GM19023 (cell line): Measurements from ENCODE around the gene NTN5.

Experiments
- ATAC-seq: cut with Tn5 transposase; IDR thresholded peaks from one replicate; pipeline ENCODE4 v1.9.1; 2021; ENCODE audit warnings: mild to moderate bottlenecking, moderate library complexity; ENCODE audit not compliant: unreplicated experiment

Gene NTN5

DNA sequence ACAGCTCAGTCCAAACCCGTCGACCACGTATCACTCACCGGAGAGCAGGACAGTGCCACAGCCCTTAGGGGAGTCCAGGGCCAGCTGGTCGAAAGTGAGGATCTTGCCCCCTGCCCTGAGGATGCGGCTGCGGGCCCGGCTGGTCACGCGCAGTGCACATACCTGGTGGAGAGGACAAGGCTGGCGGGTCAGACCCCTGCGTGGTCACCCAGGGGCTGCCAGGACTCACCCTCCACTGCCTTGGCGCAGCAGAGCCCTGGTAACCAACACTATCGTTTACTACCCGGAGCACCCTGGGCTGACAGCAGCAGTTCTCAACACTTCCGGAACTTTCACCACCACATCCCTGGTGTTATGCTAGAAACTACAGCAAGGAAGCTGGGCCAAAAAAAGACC is 56.8 kb downstream of the NTN5 start:
- no peak for ATAC-seq

DNA sequence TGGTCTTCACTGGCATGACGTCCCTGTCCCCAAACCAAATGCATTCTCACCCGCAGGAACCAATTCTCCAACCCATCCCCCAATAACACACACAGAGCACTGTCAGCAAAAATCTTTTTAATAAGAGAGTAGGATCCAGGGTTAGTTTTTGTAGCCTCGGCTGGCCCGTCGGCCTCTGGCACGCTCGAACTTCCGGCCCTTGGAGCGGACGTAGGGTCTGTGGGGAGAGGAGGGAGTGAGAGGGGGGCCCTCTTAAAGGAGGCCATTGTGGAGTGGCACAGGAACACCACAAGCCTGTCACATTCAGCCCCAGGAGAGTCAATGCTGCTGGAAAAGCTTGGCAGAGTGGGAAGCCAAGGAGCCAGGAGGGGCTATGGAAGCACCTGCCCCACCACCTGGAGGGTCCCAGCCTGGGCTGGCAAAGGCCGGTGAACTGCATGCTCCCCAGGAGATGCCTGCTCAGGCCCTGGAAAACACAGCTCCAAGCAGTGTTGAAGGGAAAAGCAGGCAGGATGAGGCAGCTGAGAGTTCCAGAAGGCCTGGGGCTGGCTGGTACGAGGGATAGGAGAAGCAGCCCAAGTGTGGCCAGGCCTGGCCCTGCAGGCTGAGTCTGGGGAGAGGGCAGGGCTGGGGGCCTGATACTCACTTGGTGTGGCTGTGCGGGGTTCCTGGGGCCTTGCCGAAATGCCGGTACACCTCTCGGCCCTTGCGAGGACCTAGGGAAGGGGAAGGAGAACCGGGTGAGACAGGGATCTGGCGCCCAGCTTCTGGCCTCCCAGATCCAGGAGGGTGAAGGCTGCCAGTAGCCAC is 57.4 kb downstream of the NTN5 start:
- no peak for ATAC-seq

DNA sequence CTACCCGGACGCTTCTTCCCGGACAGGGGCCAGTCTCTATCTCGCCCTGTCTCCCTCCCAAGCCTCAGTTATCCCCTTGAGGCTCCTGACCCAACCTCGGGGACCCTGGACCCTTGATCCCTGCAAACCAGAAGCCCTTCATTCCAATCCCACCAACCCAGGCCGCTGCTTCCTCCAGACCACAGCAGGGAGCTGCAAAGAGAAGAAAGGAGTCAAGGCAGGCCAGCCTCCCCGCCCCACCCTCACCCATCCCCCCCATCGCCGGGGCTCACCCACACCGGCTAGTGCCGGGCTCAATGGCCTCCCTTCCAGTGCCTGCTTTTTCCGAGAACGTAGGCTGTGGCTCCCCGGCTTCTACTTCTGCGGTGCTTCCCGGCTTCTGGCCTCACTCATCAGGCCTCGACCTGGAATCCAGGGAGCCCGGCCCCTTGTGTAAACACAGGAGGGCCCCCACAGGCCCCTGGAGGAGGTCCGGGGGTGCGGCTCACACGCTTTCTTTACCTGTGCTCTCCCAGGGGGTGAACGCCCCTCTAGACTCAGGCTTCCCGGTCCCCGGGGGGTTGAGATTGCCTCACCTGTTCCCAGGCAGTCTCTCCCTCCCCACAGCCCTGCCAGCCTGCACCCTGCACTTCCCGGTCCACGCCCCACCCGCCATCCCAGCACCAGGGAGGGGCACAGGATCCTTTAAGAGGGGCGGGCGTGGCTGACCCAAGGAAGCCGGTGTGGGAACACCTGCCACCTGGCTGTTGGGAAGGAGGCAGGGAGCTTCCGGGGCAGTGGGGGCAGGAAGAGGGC is 58.2 kb downstream of the NTN5 start, which contains the start of gene FAM83E:
FAM83E (minus strand) TSS at position 641 of the 795 bp plus-strand sequence. CDS start 1,704 bp downstream, outside the sequence.
- no peak for ATAC-seq

DNA sequence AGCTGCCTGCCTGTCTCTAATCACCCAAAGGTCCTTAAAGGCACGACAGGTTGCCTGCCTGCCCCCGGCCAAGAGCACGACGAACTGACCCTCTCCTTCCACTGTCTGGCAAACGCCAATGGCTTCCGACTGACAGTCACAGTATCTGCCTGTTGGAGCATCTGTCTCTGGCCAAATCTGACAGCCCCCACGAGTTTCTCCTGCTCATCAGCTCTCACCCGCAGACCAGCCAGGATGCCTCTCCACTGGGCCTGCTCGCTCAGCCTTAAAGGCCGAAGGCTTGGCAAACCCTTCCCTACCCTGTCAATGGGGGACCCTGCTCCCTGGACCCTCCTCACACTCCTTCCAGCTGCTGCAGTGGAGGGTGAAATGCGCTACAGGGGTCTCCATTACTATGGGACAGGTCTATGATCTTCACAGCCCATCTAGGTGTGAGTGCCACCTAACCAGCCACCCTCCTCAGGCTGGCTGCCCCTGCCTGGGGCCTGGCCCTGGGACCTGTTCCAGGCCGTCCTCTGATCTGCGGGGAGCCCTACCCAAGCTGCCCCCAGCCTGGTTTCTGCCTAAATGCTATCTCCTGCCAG is 58.9 kb downstream of the NTN5 start:
- ATAC-seq = no peak

DNA sequence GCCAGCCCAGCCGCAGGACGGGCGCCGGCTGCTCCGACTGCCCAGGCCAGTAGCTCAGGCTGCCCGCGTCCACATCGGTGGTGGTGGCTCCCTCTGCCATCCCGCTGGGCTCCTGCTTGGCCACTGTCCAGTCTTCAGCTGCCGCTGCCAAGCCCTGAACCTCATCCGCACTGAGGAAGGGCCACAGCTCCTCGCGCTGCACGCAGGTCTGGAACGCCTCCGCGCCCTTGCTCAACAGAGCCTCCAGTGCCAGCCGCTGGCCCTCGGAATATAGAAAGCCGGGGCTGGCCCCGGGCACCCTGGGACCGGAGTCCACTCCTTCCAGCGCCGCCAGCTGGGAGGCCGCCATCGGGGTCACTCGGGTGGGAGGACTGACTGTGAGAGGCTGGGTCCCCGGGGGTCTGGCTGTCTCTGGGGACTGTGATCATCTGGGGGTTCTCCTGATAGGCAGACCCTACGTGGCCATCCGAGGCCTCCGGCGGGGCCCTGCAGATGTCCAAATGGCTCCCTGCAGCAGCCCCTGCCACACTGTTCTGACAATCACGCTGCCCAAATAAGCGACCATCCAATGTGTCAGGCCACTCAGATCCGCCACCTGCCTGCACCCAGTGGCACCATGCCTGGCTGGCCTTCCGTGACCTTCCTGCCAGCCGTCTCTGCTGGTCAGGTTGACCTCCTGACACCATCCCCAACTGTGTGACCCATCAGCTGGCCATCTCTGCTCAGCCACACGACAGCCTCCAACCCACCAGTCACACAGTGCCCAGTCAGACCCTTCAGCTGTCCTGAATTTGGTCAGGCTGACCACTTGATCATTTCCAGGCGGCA is 59.6 kb downstream of the NTN5 start:
- no peak for ATAC-seq

DNA sequence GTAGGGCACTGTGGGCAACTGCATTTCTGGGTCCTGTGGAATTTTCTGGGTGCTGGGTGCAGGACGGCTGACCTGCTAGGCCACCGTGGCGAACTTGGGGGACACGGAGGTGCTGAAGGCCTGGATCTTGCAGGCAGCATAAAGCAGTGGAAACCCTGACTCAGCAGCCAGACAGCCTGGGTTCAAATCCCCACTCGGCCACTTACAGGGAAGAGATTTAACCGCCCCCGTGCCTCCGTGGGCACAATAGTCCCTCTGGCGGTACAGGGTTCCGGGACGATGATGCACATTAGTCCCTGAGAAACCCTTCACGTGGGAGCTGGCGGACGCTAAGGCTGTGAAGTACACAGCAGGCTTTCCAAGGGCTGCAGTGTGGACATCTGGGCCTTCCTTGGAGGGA is 60.9 kb downstream of the NTN5 start:
- ATAC-seq = no peak
